SK-N-DZ (cell line): ENCODE results near the gene CPTP.

Experiments
- small RNA-seq, 2 experiments: library from RNA; depleted of rRNA; stranded (forward); fragments of <200 nt; gene quantifications; one replicate each; pipeline ENCODE3, GENCODE V24; 2014

Gene CPTP

Small RNA genes lying within 50 kb of the gene (small RNA-seq; reads per million reads assigned to genes)
- 0 to 0.04 reads per million in 2 experiments for gene MIR6726
